GM04503 (cell line): ENCODE results near the gene CAMK1G.

Source experiments
- DNase-seq: peaks from one replicate; pipeline ENCODE4 v3.0.0-alpha.2; 2012; ENCODE audit warnings: low read depth

The CAMK1G gene

GRCh38 chr1:209641832-209642172, 58.3 kb downstream of the CAMK1G start:
- no peak for DNase-seq

- no peak for DNase-seq
Observed at GRCh38 chr1:209642816-209643215, 59.3 kb downstream of the CAMK1G start.

DNA sequence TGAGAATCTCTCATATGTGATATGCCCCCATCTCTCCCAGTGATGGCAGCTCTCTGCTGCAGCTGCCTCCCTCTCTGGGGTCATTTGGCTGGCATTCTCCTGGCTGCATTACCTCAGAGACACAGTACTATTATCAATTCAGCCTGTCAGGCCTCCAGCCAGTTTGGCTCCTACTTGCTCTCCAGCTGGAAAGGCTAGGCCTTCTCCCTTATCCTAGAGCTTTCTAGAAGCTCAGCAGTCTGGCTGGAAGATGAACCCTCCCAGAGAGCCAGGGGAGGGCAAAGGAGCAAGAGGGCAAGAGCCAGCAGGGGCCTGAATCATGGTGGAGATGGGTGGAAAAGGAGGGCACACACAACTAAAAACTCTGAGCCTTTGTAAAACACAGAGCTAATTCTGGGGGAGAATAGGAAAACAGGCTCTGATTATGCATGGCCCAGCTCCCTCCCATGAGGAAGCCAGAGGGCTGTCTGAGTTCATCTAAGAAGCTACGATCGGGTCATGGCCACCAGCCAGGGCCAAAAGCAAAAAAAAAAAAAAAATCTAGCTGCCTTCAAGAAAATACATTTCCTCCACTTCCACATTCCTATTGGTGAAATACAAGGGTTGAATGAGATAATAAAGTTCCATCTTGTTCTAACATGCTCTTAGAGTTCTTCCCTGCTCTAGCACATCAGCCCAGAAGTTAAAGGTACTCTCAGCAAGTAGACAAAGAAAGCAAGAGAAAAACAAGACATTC, 59.9 kb downstream of the CAMK1G start:
- no peak for DNase-seq

DNA sequence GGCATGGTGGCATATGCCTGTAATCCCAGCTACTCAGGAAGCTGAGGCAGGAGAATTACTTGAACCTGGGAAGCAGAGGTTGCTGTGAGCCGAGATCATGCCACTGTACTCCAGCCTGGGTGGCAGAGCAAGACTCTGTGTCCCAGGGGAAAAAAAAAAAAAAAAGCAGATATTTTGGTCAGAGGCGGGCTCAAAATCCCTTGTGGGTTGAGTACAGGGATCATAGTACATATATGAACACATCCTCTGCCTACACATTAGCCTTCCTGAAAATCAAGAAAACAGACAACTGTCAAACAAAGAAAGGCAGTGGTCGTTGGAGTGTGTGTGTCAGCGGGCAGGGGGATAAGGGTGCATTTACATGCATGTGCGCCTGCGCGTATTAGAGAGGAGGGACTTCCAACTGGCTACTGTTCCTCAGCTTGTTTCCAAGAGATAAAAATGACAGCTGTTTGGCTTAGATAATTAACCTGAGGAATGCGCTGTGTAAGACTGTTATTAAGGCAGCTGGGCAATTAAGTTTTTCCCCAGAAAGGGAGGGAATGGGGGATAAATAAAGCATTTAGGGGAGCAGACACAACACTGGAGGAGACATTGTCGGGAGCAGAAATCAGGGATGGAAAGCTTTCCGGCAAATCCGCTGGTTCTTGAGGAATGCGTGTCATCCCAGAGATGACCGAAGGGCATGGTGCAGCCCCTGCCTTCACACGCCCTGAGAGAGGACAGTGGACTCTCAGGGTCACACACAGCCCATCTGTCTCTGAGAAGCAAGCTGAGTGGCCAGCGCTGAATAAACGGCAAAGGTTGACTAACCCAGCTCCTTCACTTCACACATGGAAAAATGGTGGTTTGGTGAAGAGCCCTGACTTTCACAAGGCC, 62.3 kb downstream of the CAMK1G start:
- no peak for DNase-seq

DNA sequence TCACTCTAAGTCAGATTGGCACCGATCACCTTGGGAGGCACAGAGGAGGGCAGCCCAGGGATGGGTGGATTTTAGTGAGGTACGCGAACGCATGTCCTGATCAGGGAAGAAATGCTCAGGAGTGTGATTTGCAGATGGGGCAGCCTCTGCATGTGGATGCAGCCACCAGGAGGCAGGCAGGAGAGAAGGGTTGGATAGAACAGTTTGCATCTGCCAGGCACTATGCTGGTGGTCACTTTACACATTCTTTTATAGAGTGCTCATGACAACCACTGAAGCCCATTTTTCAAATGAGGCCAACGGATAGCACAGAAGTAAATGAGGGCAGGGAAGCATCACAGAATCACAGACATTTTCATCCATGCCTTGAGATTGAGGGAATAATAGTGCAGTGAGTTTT, 63.0 kb downstream of the CAMK1G start:
- no peak for DNase-seq

DNA sequence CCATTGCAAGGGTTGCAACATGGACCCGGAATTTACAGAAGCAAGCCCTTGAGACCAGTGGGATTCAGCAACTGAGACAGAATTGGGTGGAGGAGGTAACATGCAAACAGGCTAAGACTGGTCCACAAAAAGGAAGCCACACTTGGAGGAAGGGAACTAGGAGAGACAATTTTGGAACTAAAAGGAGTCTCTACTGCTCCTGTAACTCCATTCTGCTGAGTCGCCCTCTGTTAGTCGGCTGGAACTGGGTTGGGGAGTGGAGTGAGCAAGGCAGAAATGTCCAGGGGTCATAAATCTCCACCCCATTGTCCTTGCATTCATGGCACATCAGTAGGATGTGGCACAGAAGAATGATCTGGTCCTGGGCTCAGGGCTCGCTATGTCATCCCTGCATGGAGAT, 63.6 kb downstream of the CAMK1G start:
- no peak for DNase-seq

- DNase-seq: no peak
Observed at GRCh38 chr1:209648346-209648745, 64.8 kb downstream of the CAMK1G start.

- peak; percentile 78 for DNase-seq
Observed at GRCh38 chr1:209648931-209649776, 65.6 kb downstream of the CAMK1G start.

DNA sequence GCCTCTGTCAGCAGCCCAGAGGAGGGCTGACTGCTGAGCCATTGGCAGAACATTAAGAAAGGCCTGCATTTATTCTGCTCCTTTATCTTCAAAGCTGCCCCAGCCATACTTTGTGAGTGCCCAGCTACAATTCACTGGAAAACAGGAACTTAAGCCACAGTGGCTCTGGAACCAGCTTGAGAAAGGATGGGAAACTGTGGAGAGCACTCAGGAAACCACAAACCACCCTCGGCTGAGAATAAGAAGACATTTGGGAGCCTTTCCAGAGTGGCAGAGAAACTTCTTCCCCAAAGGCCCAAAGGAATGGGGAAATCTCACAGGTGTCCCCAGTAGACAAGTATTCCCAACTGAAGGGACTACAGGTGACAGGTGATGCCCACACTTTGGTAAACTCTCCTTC, 66.9 kb downstream of the CAMK1G start:
- DNase-seq: no peak

DNA sequence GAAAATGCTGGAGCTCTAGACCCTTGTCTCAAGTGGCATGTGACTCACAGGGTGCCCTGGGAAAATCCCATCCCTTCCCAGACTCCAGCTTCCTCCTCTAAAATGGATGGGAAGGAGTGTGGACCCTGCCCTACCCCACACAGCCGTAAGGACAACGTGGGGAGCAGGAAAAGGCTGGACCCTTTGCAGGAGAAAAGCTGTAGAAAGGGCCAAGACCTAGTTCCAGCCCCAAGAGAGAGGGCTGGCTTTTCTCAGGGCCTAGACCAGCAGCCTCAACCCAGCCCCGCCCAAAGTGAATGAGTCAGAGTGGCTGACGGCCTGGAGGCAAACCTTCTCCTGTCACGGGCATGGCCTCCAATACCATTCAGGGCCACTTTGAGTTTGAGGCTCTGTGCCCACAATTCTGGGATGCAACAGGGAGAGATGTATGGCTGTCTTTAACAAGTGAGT, 67.6 kb downstream of the CAMK1G start:
- no peak for DNase-seq

DNA sequence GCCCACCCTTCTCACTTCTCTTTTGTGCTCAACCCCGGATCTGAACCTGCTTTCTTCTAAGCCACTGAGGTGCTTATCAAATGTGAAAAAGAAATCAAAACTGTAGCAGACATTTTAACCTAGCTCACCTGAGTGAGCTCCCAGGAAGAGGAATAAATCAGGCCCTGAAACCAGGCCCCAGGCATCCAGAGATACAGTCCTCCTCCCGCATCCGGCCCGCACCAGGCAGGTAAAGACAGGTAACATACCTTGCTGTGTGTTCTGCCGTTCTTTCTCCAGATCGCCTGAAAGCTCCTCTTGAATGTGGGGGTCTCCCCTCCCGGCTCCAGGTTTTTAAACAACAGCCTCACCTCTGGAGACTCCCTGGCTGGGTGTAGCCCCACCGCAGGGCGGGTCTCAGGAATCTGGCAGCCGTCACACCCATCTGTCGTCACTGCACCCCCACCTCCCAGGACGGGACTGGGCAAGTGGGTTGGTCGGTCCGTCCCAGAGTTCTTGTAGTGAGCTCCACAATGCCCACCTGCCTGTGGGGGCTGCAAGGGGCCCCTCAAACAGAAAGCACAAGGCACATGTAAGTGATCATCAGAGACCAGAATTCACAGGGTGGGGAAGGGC, 68.7 kb downstream of the CAMK1G start, which contains the start of gene LAMB3:
Gene LAMB3, minus strand, starts transcription at position 305 of the 615 bp plus-strand sequence. CDS start 1,481 bp downstream, outside the sequence.
- no peak for DNase-seq

DNA sequence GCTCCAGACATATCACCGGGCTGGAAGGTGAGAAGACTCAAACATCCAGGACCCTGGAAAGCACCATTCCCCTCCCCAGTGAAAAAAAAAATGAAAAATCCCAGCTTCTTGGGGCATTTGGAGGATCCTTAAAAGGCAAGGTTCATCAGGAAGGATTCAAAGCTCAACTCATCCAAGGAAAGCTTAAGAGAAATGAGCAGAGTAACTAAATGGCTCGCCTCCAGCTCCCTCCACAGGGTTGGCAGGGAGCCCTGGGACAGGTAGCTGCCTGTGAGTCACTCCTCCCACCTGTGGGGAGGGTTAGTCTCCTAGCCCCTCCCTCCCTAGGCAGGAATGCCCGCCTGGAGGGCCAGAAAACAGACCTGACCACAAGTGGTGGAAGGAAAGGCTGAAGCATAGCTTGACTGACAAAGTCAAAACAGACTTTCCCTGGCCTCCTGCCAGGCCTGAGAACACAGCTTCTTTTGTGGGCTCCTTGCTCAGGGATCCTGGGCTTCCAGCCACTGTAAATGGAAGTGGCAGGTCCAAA, 69.4 kb downstream of the CAMK1G start:
- no peak for DNase-seq

GRCh38 chr1:209653915-209654351, 70.4 kb downstream of the CAMK1G start:
- DNase-seq: no peak

DNA sequence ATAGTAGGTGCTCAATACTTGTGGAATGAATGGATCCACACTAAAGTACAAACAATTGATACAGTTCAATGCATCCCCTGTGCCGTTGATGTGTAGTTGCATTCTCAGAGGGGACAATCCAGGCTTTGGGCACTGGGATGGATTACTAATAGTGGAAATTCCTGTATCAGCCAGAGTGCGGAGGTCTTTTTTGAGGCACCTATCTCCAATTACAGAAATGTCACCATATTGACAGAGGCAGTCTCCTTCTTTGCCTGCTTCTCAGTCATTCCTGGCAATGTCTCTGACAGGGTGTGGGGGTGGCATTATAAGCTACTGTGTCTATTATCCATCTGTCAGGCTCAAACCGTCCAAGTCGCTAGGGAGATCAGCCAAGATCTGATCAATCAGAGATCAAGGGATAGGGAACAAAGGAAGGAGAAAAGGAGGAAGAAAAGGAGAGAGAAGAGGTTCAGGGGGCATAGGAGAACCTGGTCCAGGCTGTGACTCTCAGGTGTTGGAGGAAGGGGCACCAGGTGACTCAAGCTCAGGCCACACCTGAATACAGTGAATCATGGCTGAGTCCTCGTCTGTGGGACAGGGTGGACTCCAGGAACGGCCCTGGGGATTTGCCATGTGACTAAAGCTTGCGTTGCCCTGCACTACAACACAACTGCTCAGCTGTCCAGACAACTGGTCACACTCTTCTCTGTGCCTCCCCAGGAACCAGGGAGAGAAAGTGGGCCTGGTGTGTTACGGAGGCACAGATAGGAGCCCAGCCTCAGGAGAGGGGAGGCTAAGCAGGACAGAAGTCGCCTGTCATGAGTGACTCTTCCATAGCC, 72.1 kb downstream of the CAMK1G start:
- no peak for DNase-seq

DNA sequence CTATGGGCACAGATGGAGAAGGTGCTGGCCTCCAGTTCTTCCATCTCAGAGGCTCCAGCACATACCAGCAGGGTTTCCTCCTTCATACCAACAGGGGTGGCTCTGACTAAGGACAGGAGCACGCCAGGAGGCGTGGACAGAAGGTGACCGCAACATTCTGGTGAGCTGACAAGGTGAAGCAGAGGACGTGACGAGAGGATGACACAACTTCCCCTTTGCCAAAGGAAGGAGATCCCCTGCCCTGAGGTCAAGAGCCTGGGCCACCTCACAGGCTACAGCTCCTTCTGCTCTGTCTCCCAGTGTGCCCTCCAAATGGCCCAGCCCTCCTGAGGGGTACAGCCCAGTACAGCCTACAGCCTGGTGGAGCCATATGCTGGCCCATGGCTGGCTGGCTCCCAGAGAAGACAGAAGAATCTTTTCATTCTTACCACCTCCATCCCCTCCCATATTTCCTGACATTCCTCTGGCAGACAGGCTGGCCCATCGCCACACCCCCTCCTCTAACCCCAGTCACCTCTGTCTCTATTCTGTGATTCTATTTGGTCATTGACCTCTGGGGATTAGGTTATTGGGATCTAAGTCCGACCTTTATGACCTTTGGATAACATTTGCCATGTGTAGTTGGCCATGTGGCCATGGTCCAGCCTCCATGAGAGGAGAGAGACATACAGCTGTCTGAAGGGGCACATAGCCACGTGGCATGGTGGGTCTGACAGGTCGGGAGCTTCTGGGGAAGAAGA, 73.8 kb downstream of the CAMK1G start:
- DNase-seq: peak; percentile 64

DNA sequence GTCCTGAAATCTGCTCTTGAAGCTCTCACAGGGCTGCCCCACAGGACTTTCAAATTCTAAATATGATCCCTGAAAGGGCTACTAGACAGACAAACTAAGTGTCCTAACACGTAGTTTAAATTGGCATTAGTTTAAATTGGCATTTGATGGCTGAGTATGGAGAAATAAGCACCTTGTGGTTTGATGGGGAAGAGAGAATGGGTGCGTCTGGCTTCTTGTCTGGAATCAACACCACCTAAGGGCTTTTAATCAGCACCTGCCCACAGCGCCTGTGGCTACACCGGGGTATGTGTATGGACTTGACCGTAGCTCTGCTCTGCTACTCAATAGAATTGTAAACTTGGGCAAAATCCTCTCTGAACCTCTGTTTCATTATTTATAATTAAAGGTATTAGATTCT, 74.4 kb downstream of the CAMK1G start:
- no peak for DNase-seq

DNA sequence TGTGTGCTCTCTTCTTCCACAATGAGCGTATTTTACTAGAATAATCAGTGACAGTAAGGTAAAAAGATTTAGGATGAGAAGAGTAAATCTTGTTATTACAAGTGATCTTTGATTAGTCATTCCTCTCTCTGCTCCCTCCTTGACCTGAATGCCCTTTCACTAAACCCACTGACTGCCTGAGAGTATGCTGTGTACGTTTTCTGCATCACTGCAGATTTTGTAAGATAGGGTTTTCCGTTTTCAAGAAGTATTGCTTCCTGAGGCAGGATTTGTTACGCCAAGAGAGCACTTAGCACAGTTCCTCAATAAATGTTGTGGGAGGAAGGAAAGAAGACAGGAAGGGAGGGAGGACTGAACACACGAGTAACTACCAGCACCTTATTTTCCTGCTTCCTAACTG, 76.4 kb downstream of the CAMK1G start:
- DNase-seq: no peak

- DNase-seq: no peak
Observed at GRCh38 chr1:209661071-209661470, 77.6 kb downstream of the CAMK1G start.

DNA sequence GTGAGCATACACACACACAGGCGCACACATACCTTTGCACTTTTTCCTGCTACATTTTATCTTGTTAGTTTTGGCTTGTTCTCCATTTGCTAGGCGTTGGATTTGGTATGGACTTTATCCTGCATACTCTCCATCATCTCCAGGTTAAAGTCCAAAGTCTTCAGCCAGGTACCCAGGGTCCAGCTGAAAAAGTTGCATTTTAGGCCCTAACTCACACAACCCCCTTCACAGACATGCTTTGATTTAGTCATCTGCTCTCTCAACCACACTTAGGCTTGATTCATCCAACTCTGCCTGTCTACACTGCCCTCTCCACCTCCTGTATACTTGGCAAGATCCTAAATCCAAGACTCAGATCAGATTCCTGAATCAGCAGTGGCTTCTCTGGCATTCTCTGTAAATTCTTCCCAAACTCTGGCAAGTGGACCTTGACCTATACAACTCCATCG, 79.4 kb downstream of the CAMK1G start:
- DNase-seq: no peak
